Colonic mucosa (tissue), 4 donors: ENCODE results near the gene ITPKB. TPM values are rescaled to one million over a fixed set of nuclear protein-coding genes. Genes with fewer than 3 reads are reported as not detected.

Experiments used
- DNase-seq: peaks from one replicate; pipeline ENCODE4 v3.0.0-alpha.2; 2020
- H3K27ac ChIP-seq: fragments of 200-600 bp; one replicate; pipeline ENCODE4 v1.8.0; 2021
- H3K27me3 ChIP-seq: fragments of 200-600 bp; one replicate; pipeline ENCODE4 v1.8.0; 2021
- H3K36me3 ChIP-seq: fragments of 200-600 bp; one replicate; pipeline ENCODE4 v1.8.0; 2021
- H3K4me1 ChIP-seq: fragments of 200-600 bp; one replicate; pipeline ENCODE4 v1.8.0; 2021; ENCODE audit warnings: mild to moderate bottlenecking
- H3K4me3 ChIP-seq: fragments of 200-600 bp; one replicate; pipeline ENCODE4 v1.8.0; 2021
- H3K9ac ChIP-seq, 2 donors: one replicate each; pipeline ENCODE4 v1.7.0; 2013; ENCODE audit warnings: control low read depth in 2 of 2, low read depth in 2 of 2, low read length in 2 of 2
- H3K9me3 ChIP-seq: fragments of 200-600 bp; one replicate; pipeline ENCODE4 v1.8.0; 2021
- intact Hi-C: fragments of 100-400 bp; cut with DNase I; formaldehyde crosslinking; loops from one replicate; pipeline ENCODE4 v1.14.1; 2022
- total RNA-seq, 2 donors: library from RNA; stranded (reverse); fragmentation: NEBNext Ultra II Directional in 1 of 2; extraction: Animal tissue kit (Norgen Biotek cat#: 25700) in 1 of 2; gene quantifications; one replicate each; pipeline ENCODE4 v1.2.1, GENCODE V29; 2021
- TF ChIP-seq, protein P1 (sequence below): fragments of 200-600 bp; IDR thresholded peaks from one replicate; pipeline ENCODE4 v1.8.0; 2022; ENCODE audit warnings: antibody characterized with exemption, mild to moderate bottlenecking
- donor health status: healthy.
- donor health status: DM: no; HTN: no; CAD: no.
- donor health status: DM: no; HTN: no; CAD: no.

The ITPKB gene
- total RNA-seq, 2 donors from 2014 or later: 11.6 to 16.9 TPM

DNA sequence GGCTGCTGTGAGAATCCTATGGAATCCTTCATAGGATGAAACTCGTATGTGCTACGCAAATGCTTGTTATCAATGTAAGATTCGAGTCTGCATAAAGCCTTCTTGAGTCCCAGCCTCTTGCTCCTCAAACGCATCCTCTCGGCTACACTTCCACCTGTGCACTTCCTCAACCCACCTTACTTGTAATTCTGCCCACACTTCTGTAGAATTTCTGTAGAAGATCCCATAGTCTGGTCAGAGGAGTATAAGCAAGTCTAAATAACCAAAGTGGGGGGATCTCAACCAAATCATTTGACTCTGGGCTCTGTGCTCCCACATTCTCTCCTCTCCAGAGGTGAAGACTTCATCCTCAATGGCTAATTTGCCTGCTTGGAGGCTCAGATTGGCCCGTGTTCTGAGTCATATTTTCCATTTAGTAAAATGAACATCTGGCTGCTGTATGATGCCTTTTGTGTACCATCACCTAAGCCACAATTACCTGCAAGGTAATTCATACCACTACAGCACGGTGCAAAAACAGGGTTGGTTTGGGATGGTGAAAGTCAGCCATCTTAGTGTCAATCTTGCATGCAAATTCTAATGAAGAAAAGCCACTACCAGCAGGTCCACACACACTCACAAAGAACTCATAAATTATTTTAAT is 63.2 kb downstream of the ITPKB start:
- intact Hi-C loops: no loop called here

DNA sequence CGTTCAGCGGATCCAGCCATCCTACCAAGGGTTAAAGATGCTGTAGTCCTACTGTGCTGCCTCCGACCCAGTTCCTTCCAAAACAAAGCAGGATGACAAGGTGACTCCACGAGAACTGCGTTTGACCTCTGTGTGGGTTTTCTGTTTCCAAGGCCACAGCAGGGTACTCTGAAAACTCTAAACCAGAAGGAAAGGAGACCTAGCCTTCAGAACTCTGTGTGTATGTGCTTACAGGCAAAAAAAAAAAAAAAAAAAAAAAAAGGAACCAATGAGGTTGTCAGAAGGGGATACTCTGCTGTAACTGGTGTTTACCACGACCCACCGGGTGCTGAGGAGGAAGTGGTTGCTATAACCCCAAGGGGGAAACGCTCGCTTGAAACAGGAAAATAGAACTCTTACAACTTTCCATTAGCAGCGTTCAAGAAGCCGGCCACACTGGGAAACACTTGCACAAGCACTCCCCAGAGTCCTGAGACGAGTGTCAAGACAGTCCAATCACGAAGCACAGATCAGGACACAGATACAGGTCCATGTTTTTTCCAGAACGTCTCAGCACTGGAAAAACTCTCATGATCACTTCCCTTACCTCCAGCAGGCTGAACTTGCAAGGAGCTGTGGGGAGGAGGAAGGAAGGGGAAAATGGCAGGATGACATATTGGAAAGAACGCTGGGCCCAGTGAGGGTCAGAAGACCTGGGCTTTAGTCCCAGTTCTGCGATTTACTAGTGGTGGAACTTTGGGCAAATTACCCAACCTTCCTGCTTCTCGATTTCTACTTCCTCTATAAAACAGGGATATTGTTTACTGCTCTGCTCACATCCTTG is 64.0 kb downstream of the ITPKB start:
- Histone ChIP-seq H3K4me3 (no peak overlapping the region), H3K36me3 (no peaks in the 10 kb centered on the region), H3K9ac (peak overlapping the region in 1 of 2 donors; percentile 1), H3K27ac (peak overlapping the region; percentile 49), H3K4me1 (peaks cover 4% of the 10 kb centered on the region), H3K27me3 (no peaks in the 10 kb centered on the region), H3K9me3 (no peaks in the 10 kb centered on the region)
- DNase-seq: peak; percentile 60
- intact Hi-C loops: no loop called here
- TF ChIP-seq, protein P1, sequence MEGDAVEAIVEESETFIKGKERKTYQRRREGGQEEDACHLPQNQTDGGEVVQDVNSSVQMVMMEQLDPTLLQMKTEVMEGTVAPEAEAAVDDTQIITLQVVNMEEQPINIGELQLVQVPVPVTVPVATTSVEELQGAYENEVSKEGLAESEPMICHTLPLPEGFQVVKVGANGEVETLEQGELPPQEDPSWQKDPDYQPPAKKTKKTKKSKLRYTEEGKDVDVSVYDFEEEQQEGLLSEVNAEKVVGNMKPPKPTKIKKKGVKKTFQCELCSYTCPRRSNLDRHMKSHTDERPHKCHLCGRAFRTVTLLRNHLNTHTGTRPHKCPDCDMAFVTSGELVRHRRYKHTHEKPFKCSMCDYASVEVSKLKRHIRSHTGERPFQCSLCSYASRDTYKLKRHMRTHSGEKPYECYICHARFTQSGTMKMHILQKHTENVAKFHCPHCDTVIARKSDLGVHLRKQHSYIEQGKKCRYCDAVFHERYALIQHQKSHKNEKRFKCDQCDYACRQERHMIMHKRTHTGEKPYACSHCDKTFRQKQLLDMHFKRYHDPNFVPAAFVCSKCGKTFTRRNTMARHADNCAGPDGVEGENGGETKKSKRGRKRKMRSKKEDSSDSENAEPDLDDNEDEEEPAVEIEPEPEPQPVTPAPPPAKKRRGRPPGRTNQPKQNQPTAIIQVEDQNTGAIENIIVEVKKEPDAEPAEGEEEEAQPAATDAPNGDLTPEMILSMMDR: no peak

More for the DNA sequence above, 63.2 kb downstream of the ITPKB start:
- Histone ChIP-seq H3K27ac (peak overlapping the region; percentile 49), H3K4me3 (no peak overlapping the region), H3K9me3 (no peaks in the 10 kb centered on the region), H3K4me1 (peaks cover 4% of the 10 kb centered on the region), H3K27me3 (no peaks in the 10 kb centered on the region), H3K36me3 (no peaks in the 10 kb centered on the region), H3K9ac (peak overlapping the region in 1 of 2 donors; percentile 1)
- no peak for DNase-seq
- TF ChIP-seq, protein P1: no peak

DNA sequence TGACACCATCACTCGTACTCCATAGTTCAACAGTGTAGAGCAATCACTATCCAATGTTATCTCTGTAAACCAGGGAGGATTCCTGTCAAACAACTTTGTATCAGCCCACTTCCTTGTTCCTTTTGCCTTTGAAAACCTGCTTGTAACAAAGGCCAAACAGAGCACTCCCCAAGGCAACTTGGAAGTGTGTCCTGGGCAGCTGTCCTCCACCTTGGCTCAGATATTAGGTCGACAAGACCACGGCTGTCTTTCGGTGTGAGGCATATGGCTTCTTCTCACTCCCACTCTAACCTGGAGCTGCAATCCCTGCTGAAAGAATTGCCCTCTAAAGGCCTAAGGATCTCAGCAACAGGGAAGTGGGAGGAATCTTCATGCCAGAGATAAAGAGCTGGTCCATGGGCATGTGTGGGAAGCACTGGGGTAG is 66.7 kb downstream of the ITPKB start:
- H3K9me3 ChIP-seq: no peaks in the 10 kb centered on the region
- intact Hi-C loops: no loop called here
- peak overlapping the region; percentile 49 for H3K27ac ChIP-seq
- no peaks in the 10 kb centered on the region for H3K36me3 ChIP-seq
- DNase-seq: peak; percentile 49
- peak overlapping the region in 1 of 2 donors; percentile 62 for H3K9ac ChIP-seq
- H3K4me1 ChIP-seq: peaks cover 4% of the 10 kb centered on the region
- TF ChIP-seq, protein P1: no peak
- no peak overlapping the region for H3K4me3 ChIP-seq
- no peaks in the 10 kb centered on the region for H3K27me3 ChIP-seq

DNA sequence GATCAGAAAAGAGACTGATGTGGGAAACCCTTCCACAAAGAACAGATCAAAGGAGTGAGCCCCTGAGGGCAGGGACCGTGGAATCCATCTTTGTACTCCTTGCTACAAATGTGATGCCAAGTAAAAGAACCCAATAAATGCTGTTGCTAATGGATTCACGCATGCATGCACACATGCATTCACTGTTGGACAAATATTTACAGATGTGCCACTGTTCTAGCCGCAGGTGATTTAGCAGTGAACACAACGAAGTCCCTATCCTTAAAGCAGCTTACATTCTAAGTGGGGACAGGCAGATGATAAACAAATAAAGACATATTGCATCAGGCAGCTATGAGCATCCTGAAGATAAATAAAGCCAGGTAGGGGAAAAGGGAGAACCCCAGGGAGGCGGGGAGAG is 67.8 kb downstream of the ITPKB start:
- H3K36me3 ChIP-seq: no peaks in the 10 kb centered on the region
- H3K27ac ChIP-seq: peak overlapping the region; percentile 49
- intact Hi-C loops: no loop called here
- no peaks in the 10 kb centered on the region for H3K9me3 ChIP-seq
- H3K27me3 ChIP-seq: no peaks in the 10 kb centered on the region
- peaks cover 4% of the 10 kb centered on the region for H3K4me1 ChIP-seq
- no peak overlapping the region for H3K9ac ChIP-seq
- H3K4me3 ChIP-seq: no peak overlapping the region
- TF ChIP-seq, protein P1: no peak
- DNase-seq: no peak

DNA sequence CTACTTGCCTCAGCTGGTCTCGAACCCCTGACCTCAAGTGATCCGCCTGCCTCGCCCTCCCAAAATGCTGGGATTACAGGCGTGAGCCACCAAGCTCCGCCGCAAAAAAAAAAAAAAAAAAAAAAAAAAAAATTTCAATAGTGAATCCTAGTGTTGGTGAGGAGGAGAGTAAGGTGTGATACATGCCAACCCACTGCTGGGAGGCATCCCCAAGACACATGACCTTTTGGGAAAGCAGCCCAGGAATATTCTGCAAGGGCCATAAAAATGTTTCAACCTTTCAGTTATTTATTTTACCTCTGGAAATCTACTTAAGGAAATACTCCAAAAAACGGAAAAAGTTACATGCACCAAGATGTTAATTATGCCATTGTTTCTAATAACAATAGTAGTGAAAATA is 69.0 kb downstream of the ITPKB start:
- Histone ChIP-seq H3K4me3 (no peak overlapping the region), H3K27ac (no peak overlapping the region), H3K27me3 (no peaks in the 10 kb centered on the region), H3K9me3 (no peaks in the 10 kb centered on the region), H3K36me3 (no peaks in the 10 kb centered on the region), H3K4me1 (peaks cover 4% of the 10 kb centered on the region), H3K9ac (no peak overlapping the region)
- DNase-seq: no peak
- intact Hi-C loops: no loop called here
- TF ChIP-seq, protein P1: no peak
